Glomerular visceral epithelial cell (primary cell): Measurements from ENCODE around the gene FXYD2.

Experiments used
- DNase-seq: peaks from one replicate; pipeline ENCODE4 v3.0.0-alpha.2; 2016; ENCODE audit errors: extremely low spot score

FXYD2 gene

DNA sequence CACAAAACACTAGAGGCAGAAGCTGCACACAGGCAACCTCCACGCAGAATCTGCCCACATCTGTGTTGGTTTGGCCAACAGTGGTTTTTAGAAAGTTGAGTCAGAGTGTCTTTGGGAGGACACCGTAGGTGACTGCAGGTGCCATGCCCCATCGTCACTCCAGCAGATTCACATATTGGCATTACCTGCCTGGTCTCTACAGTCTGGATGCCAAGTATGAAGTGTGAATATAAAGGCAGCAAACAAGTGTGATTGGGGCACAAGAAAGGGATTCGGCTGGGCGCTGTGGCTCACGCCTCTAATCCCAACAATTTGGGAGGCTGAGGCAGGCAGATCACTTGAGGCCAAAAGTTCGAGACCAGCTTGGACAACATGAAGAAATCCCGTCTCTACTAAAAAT, 11.0 kb upstream of the FXYD2 start:
- no peak for DNase-seq

DNA sequence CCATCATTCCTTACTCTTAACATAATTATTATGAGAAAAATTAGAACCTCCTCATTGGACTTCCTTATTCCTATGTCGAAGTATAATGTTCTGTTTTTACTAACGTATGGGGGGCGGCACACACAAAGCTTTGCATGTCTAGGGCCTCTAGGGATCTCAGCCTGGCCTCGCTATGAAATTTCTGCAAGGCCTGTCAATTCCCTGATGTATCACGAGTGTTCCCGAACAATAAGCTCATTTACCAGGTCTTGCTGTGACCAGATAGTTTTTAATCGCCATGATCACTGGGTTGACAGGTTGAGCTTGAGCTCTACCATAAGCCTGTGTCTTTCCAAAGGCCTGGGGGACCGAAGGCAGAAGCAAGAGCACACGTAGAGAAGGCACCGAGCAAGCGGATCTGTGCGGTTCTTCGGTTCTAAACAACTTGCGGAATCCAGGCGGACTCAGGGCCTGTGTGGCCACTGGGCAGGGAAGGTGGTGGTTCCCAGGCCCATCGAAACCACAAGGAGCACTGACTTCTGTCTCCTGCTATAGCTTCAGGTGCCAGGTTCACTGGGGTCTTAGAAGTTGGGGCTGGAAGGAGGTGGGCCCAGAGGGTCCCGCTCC, 10.4 kb upstream of the FXYD2 start:
- no peak for DNase-seq

DNA sequence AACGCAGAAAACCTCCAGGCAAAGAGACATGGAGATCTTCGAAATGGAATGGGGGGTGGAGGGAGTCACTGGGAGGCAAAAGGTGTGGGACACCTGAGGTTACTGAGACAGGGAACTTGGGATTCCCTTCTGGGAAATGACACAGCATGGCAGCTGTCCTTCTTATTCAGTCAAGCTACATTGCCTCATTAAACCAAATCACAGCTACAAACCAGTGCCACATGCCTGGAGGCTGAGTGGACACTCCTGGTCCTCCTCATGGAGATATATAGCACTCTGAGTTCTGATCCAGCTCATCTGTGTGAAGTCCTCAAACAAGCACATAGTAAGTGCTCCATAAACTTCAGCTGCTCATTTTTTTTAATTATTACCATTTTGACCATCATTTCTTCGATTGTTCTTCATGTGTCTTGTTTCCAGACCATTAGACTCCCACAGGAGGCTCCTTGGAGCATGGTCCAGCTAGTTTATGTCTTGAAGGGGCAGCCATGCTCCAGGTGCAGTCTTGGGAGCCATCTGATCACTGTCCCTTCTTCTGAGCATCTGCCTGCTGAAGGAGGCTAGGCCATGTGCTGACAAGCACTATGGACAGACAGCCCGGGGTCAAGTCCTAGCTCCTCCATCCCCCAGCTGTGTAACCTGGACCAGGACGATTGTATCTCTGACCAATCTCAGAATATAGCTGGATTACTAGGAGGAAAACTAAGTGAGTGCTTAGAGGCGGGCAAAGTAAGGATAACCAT, 9.7 kb upstream of the FXYD2 start:
- no peak for DNase-seq

- peak; percentile 65 for DNase-seq
Measured at GRCh38 chr11:117833401-117833891, 8.9 kb upstream of the FXYD2 start.

GRCh38 chr11:117832511-117832910, 8.0 kb upstream of the FXYD2 start:
- DNase-seq, result no peak

- no peak for DNase-seq
Measured at GRCh38 chr11:117831661-117832415, 7.3 kb upstream of the FXYD2 start.

DNA sequence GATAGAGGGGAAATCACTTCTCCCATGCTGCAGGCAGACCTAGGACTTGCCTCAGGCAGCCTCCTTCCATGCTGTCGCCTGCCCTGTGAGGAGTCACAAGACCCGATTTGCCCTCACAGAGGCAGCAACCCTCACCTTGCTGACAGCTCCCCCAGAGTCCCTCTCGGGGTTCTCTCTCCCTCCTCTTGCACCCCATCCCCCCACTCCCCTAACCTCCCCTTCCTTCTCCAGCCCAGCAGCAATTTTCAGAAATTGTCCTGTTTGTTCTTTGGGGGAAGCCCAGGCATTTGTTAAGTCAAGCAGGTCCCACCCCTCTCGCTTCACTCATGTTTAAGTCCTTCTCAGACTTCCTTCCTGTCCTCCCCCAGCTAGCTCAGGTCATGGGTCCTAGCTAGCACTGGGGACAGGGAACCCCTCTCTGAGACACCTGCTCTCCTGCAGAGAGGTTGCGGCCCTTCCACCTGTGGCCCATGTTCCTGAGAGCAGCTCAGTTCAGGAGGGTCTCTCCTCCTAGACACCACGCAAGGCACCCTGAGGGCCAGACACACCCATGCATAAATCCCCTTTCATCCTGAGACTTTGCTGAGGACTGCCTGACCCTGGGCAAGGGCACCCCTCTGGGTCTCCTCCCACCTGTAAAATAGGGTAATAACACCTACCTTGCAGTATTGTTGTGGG, 6.3 kb upstream of the FXYD2 start:
- DNase-seq, result no peak

- no peak for DNase-seq
Measured at GRCh38 chr11:117830072-117830471, 5.5 kb upstream of the FXYD2 start.

DNA sequence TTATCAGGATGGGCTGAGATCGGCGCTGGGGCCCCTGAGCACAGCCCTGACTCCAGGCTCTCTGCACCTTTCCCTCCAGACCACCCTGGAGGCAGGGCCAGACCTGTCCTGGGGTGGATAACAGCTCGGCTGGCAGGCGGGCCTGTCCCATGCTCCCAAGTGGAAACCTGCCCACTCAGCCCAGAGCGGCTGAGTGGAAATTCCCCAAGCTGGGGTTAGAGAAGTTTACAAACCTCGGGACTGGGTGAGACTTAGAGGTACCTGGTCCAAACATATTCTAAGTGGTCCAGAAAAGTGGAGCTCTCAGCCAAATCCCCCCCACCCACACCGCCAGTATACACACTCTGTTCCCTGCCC, 4.8 kb upstream of the FXYD2 start:
- DNase-seq, result peak; percentile 8

DNA sequence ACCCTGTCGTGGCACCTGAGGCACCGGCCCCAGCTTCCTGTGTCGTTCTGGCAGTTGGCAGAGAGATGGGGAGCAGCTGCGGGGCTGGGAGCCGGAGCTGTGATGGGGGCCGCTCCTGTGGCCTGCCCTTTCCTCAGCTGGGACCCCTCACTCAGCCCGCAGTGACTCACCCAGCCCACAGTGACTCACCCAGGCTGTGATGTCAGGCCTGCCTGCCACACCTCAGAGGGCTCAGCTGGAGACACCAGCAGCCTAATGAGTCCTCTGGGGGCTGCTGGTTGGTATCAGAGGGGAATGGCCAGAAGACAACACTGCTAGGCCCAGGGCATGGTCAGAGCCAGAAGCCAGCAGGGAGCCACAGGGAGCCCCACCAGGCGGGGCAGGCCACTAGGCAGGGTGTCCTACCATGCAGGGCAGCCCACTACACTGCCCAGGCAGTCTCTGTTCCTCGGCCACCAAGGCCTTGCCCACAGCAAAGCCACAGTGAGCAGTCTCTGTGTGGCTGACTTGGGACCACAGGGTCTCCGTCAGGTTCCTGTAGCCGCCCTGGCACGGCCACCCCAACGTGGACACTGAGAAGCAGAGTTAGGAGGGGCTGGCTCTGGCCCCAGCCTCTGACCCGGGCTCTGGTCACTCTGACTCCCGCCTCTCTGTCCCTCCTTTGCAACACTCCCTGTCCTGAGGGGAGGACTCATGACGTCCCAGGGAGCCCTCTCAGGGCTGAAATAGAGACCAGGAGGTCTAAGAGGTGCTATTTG, 4.2 kb upstream of the FXYD2 start:
- peak; percentile 89 for DNase-seq

DNA sequence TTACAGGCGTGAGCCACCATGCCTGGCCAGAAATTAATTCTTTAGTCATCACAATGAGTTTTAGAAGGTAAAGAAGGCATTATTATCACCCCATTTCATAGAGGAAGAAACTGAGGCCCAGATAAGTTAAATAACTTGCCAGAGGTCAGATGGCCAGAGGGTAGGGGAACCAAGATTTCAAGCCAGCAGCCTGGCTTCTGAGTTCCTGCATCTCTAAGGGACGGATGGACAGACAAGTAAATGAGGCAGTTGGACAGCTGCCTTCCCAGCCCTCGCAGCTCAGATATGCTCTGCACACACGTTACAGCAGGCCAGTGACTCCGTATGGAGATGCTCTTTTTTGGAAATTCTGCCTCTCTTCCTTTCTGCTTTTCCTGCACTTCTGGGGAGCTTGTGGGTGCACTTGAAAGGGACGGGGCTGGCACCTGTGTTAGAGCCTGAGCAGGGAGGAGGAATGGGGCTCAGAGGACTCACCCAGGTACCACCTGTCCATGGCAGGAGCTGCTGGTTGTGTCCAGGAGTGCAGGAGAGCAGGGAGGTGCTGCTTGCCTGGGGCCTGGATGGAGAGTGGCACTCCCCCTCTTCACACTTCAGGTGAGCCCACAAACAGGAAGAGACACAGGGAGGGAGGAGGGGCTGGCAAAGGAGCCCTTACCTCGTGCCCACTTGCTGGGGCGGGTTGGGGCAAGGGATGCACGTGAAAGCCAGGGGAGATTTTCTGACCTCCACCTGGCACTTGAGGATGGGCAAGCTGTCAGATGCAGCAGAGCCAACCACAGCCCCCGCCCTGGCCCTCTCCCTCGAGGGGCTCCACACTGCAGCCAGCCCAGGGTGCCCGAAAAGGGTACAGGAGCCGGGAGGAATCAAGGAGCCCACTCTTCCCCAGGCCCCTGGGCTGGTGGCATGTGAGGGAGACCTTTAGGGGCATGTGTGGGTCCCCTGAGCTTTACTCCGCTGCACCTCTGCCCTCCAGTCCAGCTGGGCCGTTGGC, 3.3 kb upstream of the FXYD2 start:
- DNase-seq, result no peak

DNA sequence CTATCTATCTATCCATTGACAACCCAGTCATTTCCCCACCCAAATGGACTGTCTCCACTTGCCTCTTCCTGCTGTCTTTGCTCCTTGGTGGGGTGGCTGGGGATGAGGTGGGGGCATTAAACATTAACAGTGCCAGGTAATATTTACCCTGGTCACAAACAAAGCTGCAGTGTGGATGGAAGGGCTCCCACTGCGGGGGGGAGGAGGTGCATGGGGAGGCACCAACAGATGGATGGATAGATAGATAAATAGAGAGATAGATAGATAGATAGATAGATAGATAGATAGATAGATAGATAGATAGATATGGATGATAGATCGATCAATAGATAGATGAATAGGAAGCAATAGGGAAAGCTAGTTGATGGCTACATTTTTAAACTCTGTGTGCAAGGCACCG, 2.3 kb upstream of the FXYD2 start:
- DNase-seq, result peak; percentile 41

GRCh38 chr11:117826190-117826570, 1.6 kb upstream of the FXYD2 start:
- DNase-seq, result no peak

DNA sequence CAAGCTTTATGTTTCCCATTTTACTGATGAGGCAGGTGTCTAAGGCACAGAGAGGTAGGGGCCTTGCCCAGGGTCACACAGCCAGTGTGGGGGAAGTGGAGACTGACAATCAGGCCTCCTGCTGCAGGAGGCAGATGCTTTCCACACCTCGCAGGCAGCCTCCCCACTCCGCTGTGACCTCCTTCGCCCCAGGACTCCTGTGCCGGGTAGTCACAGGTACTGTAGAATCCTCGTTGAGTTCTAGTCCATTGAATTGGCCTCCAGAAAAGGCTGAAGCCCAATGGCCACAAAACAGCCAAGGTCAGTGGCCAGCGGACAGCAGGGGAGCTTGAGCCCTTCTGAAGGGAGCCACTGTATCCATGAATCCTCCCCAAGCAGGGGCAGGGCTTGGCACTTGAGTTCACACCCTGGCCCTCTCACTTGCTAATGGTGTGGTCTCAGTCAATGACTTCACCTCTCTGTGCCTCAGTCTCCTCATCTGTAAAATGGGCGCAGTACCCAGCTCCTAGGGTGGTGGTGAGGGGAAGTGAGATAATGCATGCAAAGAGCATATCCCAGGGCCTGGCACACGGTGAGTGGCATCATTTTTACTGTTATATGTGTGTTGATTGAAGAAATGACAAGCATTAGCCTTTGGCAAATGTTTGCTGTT, 1.1 kb upstream of the FXYD2 start:
- no peak for DNase-seq

DNA sequence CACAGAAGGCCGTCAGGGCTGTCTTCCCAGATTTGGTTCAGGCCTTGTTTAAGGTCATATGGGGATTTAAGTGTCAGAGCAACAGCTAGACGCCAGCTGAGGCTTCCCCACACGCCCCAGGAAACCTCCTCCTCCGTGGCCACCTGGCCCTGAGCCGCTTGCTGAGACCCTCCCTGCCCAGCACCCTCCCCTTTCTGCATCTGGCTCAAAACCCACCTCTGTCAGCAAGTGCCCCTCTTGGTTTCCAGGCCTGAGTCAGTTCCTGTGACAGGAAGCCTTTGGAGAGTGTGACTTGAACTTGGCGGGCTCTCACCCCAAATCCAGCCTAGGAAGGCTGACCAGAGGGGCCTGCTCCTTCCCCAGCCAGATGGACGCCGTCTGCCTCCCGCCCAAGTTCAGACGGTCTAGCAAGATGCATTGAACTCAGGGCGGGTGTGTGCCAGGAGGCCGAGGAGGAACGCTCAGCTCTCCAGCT, 561 bp downstream of the FXYD2 start:
- DNase-seq, result peak; percentile 12

DNA sequence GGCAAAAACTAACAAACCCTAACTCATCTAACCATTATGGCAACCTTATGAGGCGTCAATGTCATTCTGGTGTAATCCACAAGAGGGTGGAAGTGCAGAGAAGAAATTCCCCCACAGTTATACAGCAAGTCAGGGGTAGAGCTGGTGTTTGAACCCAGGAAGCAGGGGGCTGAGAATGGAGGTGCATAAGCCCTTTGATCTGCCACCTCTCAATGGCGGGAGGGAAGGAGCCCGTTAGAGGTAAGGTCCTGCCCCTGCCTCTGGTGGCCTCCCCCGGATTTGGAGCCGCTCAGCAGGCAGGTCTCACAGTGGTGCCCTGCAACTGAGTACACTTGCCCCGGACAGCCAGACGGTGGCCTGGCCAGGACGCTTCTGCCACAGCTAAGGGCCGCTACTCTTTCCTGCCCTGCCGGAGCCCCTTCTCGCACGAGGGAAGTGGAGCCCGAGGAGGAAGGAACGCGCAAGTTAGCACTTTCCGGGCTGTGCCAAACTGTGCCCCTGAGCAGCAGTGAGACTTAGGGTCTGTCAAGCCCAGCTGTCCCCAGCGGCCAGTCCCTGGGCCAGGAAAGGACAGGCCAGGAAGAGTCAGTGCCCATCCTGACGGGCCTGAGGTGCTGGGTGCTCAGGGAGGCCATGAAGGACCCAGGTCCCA, 1.1 kb downstream of the FXYD2 start:
- DNase-seq, result peak; percentile 42

DNA sequence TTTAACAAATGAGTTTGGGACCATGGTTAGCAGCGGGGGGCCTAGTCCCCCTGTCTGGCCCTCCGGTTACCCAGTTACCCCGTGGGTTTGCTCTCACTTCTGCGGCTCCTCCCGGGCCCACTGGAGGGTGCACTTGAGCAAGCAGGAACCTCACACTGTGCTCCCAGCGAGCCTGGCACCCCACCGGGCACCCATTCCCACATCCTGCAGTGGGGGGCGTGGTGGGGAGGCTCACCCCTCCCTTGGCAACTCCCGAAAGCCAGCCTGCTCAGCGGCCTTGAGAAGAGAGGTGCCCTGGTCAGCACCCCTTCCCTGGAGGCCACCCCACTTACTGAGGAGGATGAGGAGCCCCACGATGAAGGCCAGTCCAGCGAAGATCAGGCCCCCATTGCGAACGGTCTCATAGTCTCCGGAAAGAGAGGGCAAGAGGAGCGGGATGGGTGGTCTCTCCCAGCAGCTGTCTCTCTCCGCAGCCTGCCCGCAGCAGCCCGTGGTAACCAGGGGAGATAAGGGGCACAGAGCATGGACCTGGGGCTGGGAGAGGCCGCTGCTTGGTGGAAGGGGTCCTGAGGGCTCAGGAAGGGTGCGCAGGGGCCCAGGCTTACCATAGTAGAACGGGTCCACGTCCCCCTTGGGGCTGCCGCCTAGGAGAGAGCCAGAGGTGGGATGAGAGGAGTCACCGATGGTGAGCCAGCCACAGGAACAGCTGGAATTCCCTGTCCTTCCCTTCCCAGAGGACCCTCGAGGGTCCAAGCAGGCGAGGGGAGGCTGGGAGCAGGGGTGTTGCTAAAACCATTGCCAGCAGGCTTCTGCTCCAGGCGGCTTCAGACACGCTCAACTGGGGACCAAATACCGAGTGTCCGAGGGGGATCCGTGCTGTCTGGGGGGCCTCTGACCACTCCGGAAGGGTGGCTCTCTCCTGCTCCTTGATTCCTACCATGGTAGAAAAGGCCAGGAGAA, 2.2 kb downstream of the FXYD2 start:
- peak; percentile 52 for DNase-seq

- DNase-seq, result no peak
Measured at GRCh38 chr11:117821431-117821830, 3.1 kb downstream of the FXYD2 start.
